HuH-7.5 (cell line): ENCODE data around the gene CSRP2.
A peak's percentile ranks its signal among the peaks of the same experiment; 100 is the strongest.

Source experiments
- DNase-seq: peaks from one replicate; pipeline ENCODE4 v3.0.0; 2011; ENCODE audit warnings: low spot score

Gene CSRP2

DNA sequence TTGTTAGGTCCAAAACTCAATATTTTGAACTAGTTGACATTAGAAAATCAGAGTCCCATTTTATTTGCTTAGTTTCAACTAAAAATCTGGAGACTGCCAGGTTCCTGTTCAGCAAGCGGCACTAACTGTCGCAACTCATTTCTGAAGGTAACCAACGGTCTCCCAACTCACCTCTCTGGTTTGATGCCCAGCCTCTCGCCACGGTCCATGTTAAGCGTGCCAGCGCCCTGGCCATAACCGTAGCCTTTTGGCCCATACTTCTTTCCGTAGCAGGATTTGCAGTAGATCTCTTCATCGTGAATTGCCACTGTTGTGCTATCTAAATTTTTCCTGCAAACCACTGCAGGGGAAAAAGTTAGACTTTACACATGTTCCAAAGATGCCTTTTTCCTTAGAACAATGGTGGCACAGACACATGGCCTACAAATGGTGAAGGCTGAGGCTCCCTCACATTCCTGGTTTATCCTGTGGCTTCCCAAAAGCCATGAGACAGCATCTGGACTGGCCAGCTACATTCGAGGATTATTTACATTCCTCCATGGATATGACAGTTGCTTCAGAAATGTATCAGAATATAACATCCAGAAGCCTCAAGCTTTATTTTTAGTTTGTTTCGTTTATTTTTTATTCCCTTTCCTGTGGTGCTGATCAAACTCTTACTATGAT is 15.7 kb downstream of the CSRP2 start:
- DNase-seq = no peak

DNA sequence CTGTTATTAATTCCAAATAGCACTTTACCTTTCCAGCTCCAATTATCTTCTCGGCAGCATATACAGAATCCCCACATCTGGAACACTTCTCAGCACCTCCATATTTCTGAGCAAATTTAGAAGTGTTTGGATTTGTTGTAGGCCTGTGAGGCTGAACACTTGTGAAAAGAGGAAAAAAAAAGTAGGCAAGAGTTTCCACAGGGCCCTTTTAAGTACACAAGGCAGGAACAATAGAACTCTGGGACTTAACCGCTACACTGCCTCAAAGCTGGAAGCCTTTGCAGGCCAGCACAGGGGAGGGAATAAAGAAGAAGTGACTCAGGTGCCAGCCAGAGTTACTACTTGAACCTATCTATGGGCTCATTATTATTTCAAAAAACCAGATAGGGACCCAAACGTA is 18.6 kb downstream of the CSRP2 start:
- no peak for DNase-seq

DNA sequence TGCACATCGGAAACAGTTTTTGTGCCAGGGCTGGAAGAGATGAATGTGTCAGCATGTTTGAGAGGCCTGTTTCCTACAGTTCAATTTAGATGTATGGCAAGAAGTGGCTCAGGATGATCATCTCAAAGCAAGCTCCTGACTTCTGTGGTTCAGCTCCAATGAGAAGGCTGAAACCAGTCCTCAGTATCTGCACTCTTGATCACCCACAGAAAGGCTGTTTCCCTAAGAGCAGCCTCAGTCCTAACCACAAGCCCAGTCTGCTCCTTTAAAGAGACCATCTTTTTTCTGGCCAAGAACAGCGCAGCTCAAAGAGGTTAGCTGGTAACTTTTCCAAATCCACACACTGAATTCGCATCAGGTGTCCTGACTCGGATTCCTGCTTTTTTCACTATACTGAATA is 19.2 kb downstream of the CSRP2 start:
- no peak for DNase-seq

DNA sequence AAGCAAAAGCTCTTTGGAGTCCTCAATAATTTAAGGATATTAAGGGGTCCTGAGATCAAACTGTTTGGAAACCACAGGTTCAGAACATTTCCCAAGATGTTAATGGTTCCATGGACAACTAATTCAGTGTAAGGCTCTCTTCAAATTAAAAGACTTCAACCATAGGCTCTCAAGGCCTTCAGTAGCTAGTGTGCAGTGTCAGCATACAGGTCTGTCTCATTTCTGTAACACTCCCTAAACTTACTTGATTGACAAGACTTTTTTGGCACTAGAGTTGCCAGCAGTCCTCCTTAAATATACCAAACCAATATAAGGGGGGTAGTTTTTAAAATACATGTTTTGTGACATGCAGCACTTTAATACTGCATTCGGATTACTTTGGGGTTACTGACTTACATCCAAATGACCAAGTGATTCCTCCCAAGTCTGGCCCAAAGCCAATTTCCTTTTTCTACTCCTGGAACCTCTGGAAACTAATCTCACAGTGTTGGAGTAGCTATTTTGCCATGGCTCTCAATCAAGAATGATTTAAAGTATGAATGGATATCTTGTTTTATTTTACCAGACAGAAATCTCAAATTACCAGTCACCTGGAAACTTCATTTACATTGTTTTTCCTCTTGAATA is 22.7 kb downstream of the CSRP2 start:
- no peak for DNase-seq

DNA sequence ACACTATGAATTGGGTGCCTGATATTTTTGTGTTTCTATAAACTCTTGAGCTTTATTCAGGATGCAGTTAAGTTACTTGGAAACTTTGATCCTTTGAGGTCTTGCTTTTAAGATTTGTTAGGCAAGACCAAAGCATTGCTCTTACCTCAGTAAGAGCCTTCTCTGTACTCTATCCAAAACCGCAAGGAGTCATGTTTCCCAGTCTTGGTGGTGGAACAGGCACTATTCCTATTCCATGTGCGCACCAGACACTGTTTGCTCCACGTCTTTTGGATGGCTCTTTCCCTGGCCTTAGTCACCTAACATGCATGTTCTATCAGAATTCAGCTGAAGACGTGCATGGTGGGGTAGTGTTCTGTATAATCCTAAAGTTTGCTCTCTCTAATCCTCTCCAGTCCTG is 23.5 kb downstream of the CSRP2 start:
- DNase-seq = no peak

DNA sequence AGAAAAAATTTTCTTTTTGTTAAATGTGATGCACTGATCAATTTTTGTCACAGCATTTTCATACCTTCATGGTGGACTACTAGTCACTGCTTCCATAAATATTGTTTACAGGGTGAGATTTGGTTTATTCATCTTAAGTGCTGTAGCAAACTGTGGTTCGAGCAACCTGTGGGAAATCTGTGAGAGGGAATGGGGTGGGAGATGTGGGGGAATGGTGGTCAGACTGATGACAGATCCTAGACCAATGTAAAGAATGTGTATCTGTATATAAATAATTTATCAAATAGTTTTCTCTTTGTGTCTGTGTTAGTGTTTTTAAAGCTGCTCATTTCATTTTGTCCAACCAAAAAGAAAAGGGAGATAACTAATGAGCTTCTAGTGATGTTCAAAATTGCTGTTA is 26.7 kb downstream of the CSRP2 start:
- DNase-seq = no peak

DNA sequence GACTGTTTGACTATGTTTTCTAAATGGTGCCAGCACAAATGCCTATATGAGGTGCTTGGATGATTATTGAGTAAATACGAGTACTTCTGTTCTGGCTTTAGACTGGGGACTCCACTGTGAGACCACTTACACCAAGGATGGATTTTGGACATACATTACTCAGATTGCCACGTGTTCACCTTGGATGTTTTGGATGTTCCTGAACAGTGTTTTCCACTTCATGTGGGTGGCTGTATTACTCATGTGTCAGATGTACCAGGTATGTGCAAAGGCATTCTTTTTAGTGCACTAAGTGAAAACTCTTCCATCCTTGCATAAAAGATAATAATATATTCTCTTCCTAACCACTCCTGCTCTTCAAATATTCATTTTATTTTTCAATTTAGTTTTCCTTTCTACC is 30.7 kb downstream of the CSRP2 start:
- no peak for DNase-seq

DNA sequence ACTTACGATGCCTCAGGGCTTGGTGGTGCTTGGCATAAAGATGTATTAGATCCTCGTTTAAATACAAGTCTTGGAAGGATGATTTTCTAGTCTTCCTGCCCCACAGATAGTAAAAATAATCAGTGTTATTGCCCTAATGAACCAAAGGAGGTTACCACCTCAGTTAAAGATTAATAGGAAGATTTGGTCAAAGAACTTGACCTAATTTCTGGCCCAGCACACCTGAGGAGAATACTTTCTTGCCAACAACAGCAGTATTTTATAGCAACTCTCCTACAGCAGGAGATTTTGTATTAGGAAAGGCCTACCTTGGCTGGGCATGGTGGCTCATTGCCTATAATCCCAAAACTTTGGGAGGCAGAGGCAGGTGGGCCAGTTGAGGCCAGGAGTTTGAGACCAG is 31.6 kb downstream of the CSRP2 start:
- DNase-seq = no peak

DNA sequence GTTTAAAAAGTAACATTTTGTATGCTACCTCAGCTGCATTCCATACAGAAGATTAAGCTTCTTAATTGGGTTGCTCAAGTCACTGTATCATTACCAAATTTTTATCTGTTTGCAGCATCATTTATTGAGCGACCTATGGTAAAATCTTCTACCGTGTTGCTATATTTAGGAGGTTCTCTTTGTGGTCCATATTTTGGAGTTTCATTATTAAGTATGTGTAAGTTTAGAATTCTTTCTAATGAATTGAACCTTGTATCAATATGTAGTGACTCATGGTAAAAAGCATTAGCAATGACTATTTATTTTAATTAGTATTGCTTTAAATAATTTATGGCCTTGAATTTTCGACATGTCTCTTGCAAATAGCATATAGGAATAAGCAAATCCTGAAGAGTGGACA is 42.2 kb downstream of the CSRP2 start:
- no peak for DNase-seq

DNA sequence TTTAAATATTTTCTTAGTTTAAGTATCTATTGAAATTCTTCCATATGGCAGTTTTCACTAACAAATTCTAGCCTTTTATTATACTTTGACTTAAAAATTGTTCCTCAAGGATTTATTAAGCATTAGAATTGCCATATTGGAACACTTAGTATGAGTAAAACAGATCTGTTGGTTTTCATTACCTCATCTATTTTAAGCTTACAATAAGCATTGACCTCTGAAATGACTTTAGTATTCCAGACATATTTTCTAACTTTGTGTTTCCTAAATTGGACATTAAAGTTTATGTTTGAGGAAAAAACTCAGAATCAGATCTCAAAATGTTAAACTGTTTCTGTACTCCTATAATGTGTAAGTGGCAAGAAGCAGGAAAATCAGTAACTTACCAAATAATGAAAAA is 48.4 kb downstream of the CSRP2 start:
- DNase-seq = no peak

DNA sequence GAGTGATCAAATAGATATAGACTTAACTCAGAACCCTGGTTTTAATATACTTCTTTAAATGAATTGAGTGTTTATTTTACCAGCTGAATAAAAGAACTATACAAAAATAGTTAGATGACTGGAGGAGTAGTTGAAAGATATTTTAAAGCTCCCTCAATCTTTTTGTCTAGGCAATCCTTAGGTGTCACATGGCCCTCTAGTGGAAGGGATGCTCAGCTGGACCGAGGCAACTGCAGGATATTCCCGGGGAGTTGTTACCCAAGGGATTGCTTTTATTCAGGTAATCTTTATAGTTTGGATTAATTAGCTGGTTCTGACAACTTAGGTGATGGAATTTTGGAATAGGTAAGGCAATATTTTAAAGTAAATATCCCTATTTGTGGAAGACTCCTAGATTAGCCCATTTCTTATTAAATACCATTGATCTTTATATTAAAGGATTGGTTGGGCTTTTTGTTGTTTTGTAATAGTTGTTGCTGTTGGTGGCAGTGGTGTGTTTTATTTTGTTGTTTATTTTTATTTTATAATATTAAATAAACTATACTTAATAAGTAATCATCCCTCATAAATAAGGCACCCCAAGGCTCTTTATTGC is 57.8 kb downstream of the CSRP2 start:
- DNase-seq = peak; percentile 38

DNA sequence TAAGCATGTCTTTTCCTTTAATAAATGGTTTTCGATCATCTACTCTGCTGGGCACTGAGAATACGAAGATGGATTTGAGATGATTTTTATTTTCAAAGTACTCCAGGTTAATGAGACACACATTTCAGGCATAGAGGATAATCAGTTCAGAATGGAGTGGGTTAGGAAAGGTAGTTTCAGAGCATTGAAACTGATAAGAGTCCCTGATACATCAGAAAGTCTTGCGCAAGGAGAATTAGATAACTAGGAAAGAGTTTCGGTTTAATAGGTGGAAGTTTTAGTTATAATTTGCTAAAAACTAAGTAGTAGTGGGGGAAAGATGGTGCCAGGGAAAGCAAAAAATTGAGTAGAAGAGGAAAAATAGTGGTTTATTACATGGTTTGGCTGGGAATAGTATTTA is 64.8 kb downstream of the CSRP2 start:
- no peak for DNase-seq

DNA sequence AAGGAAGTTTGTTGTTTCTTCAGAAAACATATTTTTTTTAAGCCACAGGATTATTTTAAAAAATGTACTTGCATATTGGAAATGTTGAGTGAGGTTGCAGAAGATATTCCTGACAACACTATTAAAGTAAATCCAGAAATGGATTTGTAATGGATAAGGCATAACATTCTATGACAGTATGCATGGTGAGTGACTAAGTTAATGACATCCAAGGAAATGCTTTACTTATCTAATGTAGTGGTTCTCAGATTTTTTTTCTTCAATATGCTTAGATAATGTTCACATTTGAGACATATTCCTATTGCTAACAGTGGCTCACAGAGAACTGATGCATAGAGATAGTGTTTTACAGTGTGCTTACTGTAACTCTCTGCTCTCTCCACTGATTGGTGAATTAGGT is 65.6 kb downstream of the CSRP2 start:
- DNase-seq = no peak

DNA sequence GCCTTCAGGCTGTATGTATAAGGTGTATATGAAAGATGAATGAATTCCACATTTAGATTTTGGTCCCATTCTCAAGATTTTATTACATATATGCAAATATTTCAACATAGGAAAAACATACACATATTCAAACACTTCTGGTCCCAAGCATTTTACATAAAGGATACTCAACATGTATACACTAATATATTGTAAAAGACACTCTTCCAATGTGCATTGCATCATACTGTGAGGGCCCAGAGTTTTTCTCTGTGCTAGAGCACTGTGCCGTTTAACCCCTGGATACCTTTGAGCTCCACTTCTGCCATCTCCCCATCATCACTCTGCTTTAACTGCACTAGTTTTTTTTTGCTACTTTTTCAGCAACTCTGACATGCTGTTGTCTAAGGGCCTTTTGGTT is 66.8 kb downstream of the CSRP2 start:
- DNase-seq = no peak

DNA sequence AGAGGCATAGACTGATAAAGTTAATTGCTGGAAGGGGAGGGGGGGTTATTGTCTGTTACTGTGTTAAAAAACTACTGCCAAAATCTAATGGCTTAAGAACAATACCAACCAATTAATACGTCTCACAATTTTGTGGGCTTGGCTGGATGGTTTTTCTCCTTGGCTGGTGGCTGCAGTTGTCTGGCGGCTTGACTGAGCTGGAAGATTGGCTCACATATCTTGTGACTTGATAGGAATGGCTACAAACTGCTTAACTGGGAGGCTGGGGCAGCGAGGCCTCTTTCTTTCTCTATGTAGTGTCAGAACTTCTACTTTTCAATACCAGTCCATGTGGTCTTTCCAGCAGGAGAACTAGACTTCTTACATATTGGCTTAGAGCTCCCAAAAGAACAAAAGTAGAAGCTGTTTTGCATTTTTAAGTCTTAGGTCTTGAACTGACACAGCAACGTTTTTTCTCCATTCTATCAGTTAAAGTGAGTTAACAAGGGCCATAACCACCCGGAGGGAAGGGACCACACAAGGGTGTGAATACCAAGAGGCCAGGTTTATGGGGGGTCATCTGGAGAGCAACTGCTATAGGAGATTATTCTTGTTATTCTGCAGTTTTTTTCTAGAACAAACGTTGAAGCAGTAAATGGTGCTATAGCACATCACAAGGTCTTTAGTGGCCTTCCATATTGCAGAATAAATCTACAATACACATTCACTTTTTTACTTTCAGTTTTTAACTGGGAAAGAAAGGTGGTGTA is 68.0 kb downstream of the CSRP2 start:
- DNase-seq = no peak
